ENCODE results near the gene SERP1.

SERP1 gene

GRCh38 chr3:150495563-150496168 is 50.6 kb downstream of the SERP1 start:
- no peak overlapping the region for H3K27ac ChIP-seq
- no peak for DNase-seq (ENCODE audit: low read depth, low spot score)

DNA sequence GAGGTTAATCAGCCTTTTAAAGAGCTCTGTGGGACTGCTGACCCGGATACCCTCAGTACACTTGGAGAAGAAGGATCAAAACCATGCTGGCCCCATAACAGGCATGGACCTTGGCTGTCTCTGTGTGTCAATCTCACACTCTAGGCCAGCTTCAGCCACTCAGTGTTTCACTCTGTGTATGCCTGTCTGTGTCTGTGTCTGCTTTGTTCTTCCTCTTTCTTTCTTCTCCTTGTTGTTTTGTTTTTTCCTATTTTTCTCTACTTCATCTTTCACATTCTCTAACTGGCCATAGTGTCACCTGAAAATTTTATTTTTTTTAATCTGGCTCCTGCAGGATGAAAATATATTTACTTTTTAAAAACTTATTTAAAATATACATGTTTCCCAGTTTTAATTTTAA is 51.1 kb downstream of the SERP1 start:
- DNase-seq (ENCODE audit: low read depth, low spot score), result no peak
- no peak overlapping the region for H3K27ac ChIP-seq

GRCh38 chr3:150494411-150494977 is 51.8 kb downstream of the SERP1 start:
- no peak overlapping the region for H3K27ac ChIP-seq
- DNase-seq (ENCODE audit: low read depth, low spot score), result no peak

Data from epithelial cell of prostate (primary cell).